ENCODE measurements around the gene CSK. TPM values are rescaled to one million over a fixed set of nuclear protein-coding genes. Genes with fewer than 3 reads are reported as not detected.

CSK gene
- total RNA-seq, 1 experiment from 2014 or later, result 49.2 TPM

DNA sequence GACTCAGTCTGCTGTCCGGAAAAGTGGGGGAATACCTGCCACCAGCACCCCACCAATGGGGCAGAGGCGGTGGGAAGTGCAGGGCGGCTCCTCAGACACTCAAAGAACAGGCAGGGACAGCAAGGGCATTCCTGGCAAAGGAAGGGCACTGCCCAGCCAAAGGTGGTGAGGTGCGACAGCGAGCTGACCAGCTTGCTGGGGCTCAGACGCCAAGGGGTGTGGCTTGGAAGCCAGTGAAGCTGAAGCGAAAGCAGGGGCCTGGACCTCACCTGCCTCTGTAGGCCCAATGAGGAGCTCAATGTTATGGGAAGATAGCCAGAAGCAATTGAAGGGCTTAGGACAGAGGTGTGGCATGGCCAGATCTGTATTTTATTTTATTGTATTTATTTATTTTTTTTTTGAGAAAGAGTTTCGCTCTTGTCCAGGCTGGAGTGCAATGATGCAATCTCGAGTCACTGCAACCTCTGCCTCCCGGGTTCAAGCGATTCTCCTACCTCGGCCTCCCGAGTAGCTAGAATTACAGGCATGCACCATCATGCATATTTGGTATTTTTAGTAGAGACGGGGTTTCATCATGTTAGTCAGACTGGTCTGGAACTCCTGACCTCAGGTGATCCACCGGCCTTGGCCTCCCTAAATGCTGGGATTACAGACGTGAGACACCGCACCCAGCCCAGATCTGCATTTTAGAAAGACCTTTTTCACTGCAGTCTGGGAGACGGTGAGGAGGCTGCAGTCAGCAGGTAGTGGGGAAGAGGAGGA is 26.4 kb downstream of the CSK start:
- Histone ChIP-seq H2BK20ac (ENCODE audit: low read depth, low read length, poor library complexity, severe bottlenecking) (no peak overlapping the region), H4K5ac (ENCODE audit: insufficient read length, low read depth, low read length) (no peak overlapping the region), H3K4ac (ENCODE audit: low read depth, low read length) (no peak overlapping the region), H3K9ac (ENCODE audit: extremely low read depth, insufficient read length, low read length) (no peak overlapping the region), H3K23ac (ENCODE audit: insufficient read length, low read depth, low read length) (no peak overlapping the region), H3K9me3 (ENCODE audit: control insufficient read depth, low read depth, low read length) (no peaks in the 10 kb centered on the region), H3K18ac (ENCODE audit: insufficient read length, low read depth, low read length) (no peak overlapping the region), H3K79me1 (ENCODE audit: insufficient read depth, low read depth, low read length, poor library complexity, severe bottlenecking) (no peaks in the 10 kb centered on the region), H2BK120ac (ENCODE audit: low read depth, low read length, poor library complexity, severe bottlenecking) (no peak overlapping the region), H2BK5ac (ENCODE audit: insufficient read length, low read length) (no peak overlapping the region), H4K8ac (replicated peaks; ENCODE audit: insufficient read length, low read depth, low read length) (no peak overlapping the region), H3K27ac (ENCODE audit: insufficient read length, low read depth, low read length) (no peak overlapping the region), H2BK15ac (ENCODE audit: low read depth, low read length) (no peak overlapping the region), H4K20me1 (ENCODE audit: control insufficient read depth, insufficient read depth, insufficient read length) (no peaks in the 10 kb centered on the region), H3K14ac (ENCODE audit: insufficient read depth, low read length) (peak overlapping the region; percentile 44; the same call in 1 of the 2 replicates), H2AK5ac (ENCODE audit: insufficient read length, low read length) (no peak overlapping the region), H3K27me3 (ENCODE audit: insufficient read depth, low read length) (no peaks in the 10 kb centered on the region), H3K23me2 (ENCODE audit: insufficient read length, low read depth, low read length, poor library complexity, severe bottlenecking) (no peaks in the 10 kb centered on the region), H4K91ac (ENCODE audit: insufficient read length, low read depth, low read length) (no peak overlapping the region), H3K56ac (ENCODE audit: insufficient read length, low read depth, low read length) (no peak overlapping the region), H3T11ph (ENCODE audit: low read length) (no peak overlapping the region), H2BK12ac (ENCODE audit: insufficient read length, low read depth, low read length) (no peak overlapping the region), H3K4me1 (ENCODE audit: insufficient read depth, low read length) (no peaks in the 10 kb centered on the region), H3K79me2 (ENCODE audit: insufficient read depth, low read length) (no peaks in the 10 kb centered on the region), H2AFZ (ENCODE audit: low read length) (no peak overlapping the region), H3K4me2 (ENCODE audit: insufficient read depth, insufficient read length, low read length) (no peak overlapping the region)
- Mint-ChIP-seq H3K27ac (no peak overlapping the region; a peak in 2 of 7 replicates), H3K4me3 (no peak overlapping the region; a peak in 1 of 5 replicates), H3K36me3 (ENCODE audit: insufficient read depth in 1 of 3, low read depth in 3 of 3) (peaks cover 6 to 9% (median 7%) of the 10 kb centered on the region in 3 experiments; a peak in 5 of 7 replicates), H3K9me3 (no peaks in the 10 kb centered on the region), H3K27me3 (ENCODE audit: low read depth) (peaks cover 4% of the 10 kb centered on the region), H3K4me1 (peaks cover 9 to 16% of the 10 kb centered on the region in 2 experiments)
- TF ChIP-seq, protein P1, sequence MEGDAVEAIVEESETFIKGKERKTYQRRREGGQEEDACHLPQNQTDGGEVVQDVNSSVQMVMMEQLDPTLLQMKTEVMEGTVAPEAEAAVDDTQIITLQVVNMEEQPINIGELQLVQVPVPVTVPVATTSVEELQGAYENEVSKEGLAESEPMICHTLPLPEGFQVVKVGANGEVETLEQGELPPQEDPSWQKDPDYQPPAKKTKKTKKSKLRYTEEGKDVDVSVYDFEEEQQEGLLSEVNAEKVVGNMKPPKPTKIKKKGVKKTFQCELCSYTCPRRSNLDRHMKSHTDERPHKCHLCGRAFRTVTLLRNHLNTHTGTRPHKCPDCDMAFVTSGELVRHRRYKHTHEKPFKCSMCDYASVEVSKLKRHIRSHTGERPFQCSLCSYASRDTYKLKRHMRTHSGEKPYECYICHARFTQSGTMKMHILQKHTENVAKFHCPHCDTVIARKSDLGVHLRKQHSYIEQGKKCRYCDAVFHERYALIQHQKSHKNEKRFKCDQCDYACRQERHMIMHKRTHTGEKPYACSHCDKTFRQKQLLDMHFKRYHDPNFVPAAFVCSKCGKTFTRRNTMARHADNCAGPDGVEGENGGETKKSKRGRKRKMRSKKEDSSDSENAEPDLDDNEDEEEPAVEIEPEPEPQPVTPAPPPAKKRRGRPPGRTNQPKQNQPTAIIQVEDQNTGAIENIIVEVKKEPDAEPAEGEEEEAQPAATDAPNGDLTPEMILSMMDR (conservative IDR thresholded peaks at IDR 0.05), result no peak
- DNase-seq, result no peak
- WGBS (ENCODE audit: extremely low coverage, insufficient read length, low lambda C conversion rate), result no CpG with 5 or more reads among the region's 18 CpGs

All from H9 (cell line).